Right lobe of liver (tissue), 4 donors: Measurements from ENCODE around the gene PTPRD.

Source experiments
- POLR2A ChIP-seq: fragments of 450-650 bp; IDR thresholded peaks from one replicate; pipeline ENCODE4 v1.6.1; 2017; ENCODE audit warnings: antibody characterized with exemption, mild to moderate bottlenecking
- TF ChIP-seq, protein P1 (sequence below), 4 donors: fragments of 200-600 bp in 3 of 4; fragments of 450-650 bp in 1 of 4; IDR thresholded peaks; one replicate each; pipeline versions ENCODE4 v1.5.1 to v1.8.0; 2016 to 2022; ENCODE audit warnings: antibody characterized with exemption in 4 of 4, mild to moderate bottlenecking in 2 of 4
- donor health status: DM: no; HTN: no; CAD: no.
- donor health status: DM: no; HTN: no; CAD: no.
- donor health status: DM: no; HTN: yes; CAD: no.

GRCh38 chr9:9791611-9792010 is 821.2 kb downstream of the PTPRD start:
- TF ChIP-seq, protein P1, sequence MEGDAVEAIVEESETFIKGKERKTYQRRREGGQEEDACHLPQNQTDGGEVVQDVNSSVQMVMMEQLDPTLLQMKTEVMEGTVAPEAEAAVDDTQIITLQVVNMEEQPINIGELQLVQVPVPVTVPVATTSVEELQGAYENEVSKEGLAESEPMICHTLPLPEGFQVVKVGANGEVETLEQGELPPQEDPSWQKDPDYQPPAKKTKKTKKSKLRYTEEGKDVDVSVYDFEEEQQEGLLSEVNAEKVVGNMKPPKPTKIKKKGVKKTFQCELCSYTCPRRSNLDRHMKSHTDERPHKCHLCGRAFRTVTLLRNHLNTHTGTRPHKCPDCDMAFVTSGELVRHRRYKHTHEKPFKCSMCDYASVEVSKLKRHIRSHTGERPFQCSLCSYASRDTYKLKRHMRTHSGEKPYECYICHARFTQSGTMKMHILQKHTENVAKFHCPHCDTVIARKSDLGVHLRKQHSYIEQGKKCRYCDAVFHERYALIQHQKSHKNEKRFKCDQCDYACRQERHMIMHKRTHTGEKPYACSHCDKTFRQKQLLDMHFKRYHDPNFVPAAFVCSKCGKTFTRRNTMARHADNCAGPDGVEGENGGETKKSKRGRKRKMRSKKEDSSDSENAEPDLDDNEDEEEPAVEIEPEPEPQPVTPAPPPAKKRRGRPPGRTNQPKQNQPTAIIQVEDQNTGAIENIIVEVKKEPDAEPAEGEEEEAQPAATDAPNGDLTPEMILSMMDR (IDR thresholded peaks at IDR 0.05): peak in 1 of 4 donors; percentile 39
- no peak for TF ChIP-seq POLR2A
